ENCODE results near the gene RGP1. TPM values are rescaled to one million over a fixed set of nuclear protein-coding genes. Genes with fewer than 3 reads are reported as not detected.

The RGP1 gene
- total RNA-seq, 1 donor from 2014 or later: 26.5 TPM

DNA sequence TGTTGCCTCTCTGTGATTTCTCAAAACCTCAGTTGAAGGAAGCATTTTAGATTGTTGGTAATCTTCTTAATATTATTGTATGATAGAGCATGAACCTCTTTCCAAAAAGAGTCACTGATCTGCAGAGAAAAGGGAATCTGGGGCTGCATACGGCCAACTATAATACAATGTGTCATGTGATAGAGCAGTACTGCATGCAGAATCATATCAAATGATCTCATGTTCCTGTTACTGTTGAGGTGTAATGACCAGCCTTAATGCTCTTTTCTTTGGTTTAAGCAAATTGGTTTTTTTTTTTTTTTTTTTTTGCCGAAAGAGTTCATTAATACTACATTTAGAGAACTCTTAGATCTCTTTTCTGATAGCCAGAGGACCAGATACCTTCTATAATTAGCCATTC, 17.9 kb downstream of the RGP1 start:
- intact Hi-C loops (cut with micrococcal nuclease): no loop called here

DNA sequence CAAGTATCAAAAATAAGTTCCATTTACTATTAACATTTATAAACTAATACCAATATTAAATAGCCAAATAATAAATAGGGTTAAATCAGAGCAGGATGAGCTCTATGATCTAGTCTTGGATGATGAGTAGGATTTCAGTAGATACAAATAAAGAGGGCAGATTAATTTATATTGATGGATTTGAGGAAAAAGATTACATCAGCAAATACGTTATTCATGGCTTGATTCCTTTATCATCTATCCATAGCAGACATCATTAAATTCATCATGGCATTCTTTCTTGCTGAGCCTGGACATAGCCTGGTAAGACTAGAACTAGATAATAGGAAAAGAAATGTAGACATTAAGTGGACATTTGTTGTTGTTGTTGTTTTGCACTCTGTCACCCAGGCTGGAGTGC, 18.4 kb downstream of the RGP1 start:
- intact Hi-C loops (cut with micrococcal nuclease): no loop called here

DNA sequence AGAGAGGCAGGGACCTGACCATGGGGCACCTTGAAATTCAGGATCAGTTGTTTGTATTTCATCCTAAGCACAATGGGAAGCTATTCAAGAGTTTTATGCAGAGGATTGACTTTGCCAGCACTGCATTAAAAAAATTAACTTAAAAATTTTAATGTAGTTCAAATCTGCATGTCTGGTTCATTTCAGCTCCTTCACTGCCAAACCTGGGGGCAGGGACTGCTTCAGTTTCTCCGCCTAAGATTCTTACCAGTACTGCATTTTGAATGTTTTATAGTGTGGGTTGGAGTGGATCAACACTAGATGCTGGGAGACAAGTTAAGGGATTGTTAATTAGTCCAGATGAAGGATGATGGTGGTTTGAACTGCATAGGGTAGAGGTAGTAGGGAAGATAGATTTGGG, 20.7 kb downstream of the RGP1 start:
- intact Hi-C loops (cut with micrococcal nuclease): no loop called here

DNA sequence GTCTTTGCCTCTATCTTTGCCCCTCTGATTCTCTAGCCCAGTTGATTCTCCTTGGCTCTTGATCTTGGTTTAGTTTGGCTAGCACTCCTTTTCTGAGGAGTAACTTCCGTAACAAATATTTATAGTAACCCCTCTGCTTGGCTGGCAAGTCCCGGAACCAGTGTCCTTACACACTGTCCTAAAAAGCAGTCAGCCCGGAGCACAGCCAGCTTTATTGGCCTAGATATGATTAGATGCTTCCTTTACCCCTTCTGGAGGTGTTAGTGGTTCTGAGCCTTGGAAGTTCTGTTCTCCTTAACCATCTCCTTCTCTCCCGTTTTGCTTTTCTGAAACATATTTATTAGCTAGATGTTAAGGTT, 22.0 kb downstream of the RGP1 start:
- intact Hi-C loops (cut with micrococcal nuclease): no loop called here

DNA sequence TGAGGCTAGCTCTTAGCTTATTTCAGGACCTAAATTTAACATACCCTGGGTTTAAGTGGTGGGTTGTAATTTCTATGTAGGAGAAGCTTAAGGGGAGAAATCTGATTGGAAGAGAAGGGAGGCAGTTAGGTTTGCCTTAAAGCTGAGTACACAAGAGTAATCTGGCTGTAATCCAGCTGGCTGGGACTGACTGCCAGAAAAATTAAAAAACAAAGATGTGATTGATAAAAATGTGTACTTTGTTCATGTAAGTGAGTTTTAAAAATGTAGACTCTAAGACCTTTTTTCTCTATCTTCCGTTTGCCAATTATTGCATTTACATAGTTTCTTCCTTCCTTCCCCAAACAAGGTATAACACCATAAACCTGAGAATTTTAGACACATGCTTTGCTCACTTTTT, 22.4 kb downstream of the RGP1 start:
- intact Hi-C loops (cut with micrococcal nuclease): no loop called here

DNA sequence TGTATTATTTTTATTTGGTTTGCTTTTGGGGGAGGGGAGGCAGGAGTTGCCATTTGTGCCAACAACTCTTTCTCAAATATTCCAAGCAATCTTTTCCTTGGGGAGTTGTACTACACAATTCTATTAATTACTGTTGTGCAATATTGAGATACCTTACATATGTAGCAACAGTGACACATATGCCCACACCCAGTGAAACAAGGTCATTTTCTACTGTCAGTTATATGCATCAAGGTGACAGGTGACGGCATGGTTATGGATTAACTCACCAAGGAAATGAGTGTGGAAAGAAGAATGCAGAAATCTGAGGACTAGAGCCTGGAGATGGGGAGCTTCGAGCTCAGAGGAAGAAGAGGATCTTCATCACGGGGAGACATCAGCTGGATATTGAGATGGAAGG, 22.9 kb downstream of the RGP1 start:
- intact Hi-C loops (cut with micrococcal nuclease): no loop called here

DNA sequence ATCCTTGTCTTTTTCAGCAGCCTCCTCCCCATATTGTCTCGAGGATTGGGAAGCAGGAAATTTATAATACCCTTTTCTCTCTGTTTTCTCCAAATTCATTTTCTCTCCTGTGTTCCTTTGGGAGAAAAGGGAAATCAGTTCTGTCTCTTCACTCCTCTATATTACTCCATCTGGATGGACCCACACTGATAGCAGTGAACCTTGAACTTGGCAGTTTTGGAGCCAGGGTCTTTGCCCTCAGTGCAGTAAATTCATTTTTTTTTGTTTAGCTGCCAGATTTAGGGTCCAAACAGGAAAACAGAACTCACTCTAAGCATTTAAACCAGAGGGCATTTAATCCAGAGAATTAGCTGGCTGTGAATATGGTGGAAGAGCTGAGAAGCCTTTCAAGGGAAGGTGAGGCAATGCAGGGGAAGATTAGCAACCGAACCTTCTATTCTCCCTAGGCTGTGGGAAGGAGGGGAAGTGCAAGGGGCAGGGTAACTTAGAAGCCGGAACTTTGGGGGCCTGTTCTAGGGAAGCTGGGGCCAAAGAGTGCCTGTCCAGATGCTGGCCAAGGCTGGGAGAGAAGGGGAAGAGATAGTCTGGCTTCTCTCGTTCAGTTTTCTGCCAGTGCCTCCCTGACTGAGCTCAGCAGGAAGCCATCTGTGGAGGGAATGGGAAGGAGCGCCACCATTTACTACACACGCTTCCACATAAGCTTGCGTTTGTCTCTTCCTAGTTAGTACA, 26.0 kb downstream of the RGP1 start:
- intact Hi-C loops (cut with micrococcal nuclease): no loop called here

DNA sequence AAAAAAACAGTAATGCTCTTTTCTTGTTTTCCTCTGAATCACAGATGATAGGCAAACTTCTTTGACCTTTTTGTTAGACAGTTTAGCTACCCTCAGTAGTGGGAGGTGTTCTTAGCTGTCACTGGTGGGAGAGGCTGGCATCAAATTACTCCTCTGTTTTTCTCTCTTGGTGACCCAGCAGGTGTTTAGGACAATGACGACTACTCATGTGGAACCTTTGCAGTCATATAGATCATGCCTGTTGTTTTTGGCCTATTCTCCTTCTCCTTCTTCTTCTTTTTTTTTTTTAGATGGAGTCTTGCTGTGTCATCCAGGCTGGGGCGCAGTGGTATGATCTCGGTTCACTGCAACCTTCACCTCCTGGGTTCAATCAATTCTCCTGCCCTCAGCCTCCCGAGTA, 26.9 kb downstream of the RGP1 start:
- intact Hi-C loops (cut with micrococcal nuclease): no loop called here

DNA sequence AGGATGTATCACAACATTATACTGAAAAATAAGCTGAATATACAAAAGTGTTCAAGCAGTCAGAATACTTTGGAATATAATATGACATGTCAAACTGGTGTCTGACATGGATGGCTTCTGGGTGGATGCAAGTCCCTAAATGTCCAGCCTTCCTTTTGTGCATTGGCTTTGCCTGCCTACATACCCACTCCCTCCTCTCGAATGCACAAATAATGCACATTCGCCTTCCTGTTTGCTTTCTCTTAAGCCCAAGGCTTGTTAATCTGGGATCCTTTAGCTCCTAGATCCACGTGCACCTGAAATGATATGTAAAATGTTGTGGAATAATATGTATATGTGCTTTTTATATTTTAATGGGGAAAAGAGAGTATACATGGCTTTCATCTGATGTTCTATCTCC, 29.4 kb downstream of the RGP1 start:
- intact Hi-C loops (cut with micrococcal nuclease): no loop called here

DNA sequence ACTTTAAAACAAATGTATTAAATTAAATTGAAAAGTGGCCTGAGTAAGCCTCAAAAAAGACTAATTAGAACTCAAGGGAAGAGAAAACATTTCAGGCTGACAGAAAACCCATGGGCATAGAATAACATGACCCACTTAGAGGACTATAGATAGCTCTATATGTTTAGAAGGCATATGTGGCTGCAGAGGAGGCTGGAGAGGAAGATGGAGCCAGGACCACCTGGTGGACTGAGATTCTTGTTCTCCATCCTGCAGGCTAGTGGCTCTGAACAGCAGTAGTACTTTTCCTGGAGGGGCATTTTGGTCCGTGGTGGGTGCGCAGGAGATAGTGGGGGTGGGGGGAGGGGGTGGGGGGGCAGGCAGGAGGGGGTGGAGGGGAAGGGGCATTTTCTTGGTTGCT, 32.0 kb downstream of the RGP1 start:
- intact Hi-C loops (cut with micrococcal nuclease): no loop called here

DNA sequence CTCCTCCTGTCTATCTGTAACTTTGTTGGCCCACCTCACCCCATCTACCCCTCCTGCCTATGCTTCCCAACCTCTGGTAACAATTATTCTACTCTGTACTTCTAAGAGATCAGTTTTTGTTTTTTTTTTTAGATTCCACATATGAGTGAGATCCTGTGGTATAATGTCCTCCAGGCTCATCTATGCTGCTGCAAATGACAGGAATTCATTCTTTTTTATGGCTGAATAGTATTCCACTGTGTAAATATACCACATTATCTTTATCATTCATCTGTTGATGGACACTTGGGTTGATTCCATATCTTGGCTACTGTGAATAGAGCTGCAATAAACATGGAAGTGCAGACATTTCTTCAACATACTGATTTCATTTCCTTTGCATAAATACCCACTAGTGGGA, 34.3 kb downstream of the RGP1 start:
- intact Hi-C loops (cut with micrococcal nuclease): no loop called here

DNA sequence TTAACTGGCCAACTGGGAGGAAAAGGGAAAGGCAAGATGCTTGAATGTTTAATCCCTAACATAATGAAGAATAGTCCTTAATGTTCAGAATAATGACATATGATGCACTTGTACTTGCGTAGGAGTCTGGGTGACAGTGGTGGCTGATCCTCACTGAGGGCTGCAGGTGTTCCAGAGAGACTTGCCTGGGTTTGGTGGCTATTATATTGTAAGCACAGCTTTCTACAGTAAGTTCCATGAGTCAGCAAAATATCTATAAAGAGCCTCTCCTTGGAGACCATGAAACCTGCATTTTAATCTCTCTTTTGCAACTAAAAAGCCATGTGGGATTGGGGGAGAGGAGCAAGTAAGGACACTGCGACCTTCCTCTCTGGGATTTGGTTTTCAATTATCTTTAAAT, 40.5 kb downstream of the RGP1 start:
- intact Hi-C loops (cut with micrococcal nuclease): no loop called here

DNA sequence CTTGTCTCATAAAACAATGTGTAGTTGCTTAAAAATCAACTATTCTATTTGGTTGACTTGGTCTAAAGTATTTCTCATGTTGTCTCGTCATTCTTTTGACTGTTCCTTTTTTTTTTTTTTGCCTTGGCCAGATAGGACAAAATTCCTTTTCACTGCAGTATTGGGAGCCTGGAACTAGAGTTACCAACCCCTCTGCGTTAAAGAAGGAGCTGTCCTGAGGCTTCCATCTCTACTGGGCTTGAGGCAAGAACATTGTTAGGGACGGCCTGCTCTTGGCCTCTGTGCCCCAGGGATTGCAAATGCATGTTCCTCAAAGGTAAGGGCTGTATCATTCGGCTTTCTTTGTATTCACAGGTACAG, 40.9 kb downstream of the RGP1 start:
- intact Hi-C loops (cut with micrococcal nuclease): loop anchor here (1.0 to 2.0 kb wide), 5 partner anchors 25 to 92 kb away; partner anchors contain the start of gene HINT2

DNA sequence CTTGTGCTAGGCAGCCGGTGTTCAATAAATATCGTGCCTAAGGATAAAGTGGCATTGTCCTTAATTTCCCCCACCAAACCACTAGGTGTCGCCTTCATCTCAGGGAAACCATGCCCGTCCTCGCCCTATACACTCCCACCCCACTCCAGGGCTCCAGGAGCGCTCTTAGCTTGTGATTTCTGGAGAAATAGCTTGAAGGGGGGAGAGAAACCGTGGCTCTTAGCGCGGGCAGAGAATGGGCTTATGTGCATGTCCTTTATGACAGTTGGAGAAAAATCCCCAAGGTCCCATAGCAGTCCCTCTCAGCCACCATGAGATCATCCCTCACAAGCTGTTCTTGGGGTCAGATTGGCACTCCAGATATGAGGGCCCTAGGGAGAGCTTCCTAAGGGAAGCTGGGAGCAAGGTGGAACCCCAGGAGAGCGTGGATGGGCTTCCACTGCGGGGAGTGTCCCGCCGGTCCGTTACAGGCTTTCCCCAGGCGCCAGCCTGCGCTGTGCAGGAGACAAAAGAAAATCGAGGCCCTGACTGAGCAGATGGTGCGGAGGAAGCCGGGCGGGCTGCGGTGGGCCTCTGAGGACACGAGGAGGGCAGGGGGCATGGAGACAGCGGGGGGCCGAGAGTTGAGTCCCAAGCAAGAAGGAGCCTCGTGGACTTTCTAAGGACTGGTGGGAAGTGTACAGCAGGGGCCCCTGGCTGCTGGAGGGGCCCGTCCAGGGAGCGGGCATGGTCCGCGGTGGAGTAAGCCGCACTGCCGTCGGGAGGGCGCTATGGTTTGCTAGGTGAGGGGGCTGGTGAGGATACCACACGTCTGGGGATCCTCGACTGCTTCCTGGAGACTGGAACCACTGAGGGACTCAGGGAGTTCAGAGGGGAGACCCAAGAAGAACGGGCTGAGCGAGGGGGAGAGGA, 41.6 kb downstream of the RGP1 start:
- intact Hi-C loops (cut with micrococcal nuclease): loop anchor here (1.0 to 2.0 kb wide), 5 partner anchors 25 to 92 kb away; partner anchors contain the start of gene HINT2

DNA sequence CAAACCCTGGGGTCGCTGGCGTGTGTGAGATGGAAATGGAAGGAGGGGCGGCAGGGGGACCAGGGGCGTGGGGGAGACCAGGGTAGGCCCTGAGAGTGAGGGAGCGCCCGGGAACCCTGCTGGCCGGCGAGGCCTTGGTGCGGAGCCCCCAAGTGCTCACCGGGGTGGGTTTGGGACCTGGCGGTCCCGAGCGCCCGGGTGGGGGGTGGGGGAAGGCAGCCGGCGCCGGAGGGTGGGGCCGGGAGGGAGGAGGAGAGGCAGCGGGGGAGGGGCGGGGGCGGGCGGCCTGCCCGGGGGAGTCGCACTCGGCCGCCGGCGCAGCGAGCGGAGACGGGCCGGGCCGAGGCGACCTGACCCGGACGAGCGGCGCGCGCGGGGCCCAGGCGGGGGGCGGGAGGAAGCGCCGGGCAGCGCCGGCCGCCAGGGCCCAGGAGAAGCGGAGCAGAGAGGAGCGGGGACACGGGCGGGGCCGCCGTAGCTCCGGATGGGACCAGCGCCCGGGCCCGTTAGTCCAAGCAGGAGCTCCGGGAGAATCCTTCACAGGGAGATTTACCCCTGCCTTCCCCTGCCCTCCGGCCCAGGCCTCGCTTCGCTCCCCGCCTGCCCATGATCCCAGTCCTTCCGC, 42.3 kb downstream of the RGP1 start, which contains the start of gene NPR2:
Gene NPR2 (plus strand): TSS at position 295 of the 625 bp plus-strand sequence. CDS start 818 bp downstream, outside the sequence.
- intact Hi-C loops (cut with micrococcal nuclease): loop anchor here (2.0 kb wide), 1 partner anchor 35 kb away; no protein-coding TSS in a partner anchor

DNA sequence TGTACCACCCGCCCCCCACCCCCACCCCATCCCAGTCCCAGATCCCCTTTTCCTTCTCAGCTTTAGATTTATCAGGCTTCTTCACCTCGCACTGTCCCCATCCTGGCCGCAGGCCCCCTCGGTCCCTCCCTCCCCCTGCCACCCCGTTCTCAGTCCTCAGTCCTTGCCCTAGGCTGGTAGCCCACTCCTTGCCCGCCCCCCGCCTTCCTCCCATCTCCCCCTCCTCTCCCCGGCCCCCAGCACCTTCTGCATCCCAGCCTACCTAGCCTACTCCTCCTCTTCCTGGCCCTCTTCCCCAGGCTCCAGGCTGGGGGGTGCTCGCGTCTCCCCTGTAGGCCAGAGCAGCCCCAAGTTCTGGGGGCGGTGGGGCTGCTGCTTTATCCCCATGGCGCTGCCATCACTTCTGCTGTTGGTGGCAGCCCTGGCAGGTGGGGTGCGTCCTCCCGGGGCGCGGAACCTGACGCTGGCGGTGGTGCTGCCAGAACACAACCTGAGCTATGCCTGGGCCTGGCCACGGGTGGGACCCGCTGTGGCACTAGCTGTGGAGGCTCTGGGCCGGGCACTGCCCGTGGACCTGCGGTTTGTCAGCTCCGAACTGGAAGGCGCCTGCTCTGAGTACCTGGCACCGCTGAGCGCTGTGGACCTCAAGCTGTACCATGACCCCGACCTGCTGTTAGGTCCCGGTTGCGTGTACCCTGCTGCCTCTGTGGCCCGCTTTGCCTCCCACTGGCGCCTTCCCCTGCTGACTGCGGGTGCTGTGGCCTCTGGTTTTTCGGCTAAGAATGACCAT, 43.1 kb downstream of the RGP1 start:
- intact Hi-C loops (cut with micrococcal nuclease): no loop called here

DNA sequence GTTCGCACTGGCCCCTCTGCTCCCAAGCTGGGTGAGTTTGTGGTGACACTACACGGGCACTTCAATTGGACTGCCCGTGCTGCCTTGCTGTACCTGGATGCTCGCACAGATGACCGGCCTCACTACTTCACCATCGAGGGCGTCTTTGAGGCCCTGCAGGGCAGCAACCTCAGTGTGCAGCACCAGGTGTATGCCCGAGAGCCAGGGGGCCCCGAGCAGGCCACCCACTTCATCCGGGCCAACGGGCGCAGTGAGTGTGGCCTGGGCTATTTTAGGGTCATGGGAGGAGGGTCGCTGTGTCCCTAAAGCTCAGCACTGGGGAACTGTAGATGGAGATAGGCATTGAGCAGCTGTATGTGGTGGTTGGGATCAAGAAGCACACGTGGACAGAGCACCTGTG, 43.7 kb downstream of the RGP1 start:
- intact Hi-C loops (cut with micrococcal nuclease): no loop called here

DNA sequence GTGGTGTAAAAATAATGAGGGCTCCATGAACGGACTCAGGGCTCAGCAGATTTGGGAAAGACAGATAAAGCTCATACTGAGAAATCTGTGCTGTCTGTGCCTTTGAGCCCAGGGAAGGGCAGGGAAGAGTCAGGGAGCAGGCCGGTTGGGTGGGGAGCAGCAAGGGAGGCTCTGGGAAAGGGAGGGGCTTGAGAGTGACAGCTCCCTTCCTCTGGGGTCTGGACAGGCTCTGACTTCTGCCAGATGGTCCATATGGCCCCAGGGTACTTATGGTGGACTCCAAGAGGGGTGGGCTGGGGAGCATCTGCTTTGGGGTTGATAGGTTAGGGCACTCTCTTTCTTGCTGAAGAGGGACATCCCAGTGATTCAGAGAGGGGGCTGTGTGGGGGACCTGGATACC, 44.4 kb downstream of the RGP1 start:
- intact Hi-C loops (cut with micrococcal nuclease): no loop called here

DNA sequence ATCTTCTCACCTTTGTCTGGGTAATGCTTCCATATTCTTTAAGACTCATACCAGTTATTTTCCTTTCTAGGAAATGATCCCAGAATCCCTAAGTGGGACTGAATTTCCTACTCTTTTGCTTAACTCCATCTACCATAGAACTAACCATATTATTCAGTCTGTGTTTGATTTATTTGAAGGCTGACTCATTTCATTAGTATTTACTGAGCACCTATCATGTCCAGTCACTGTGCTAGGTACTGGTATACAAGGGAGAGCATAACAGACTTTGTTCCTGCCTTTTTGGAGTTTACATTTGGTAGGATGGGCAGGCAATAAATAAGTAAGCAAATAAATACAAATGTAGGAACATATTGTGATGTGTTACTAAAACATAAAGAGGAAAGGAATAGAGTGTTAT, 46.6 kb downstream of the RGP1 start:
- intact Hi-C loops (cut with micrococcal nuclease): no loop called here

DNA sequence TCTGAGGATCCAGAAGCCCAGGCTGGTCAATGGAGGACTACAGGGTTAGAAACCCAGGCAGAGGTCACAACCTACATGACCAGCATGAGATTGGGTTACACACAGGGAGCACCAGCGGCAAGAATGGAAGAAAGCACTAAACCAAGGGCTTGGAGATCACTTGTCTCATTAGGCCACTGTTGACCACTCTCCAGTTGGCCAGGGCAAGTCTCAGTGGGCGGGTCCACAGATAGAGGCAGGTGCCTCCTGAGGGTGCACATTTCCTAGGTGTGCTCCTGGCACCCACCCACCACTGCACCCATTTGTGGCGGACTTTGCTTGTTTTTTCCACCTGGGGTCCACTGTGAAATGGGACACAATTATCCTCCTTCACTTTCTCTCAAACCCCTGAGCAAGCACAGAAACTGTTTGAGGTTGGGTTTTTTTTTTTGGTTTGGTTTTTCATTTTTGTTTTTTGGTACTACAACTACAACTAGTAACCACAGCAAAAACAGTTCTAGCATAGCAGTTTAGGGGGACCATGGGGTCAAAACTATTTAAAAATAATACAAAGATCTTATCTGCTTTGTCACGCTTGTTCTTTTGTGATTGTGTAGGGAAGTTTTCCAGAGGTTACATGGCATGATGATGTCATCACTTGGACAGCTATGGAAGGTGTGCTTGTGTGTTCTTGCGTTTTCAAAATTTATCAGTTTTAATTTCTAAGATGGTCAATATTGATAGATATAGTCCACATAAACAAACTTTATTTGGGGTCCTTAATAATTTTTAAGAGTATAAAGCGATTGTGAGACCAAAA, 48.4 kb downstream of the RGP1 start:
- intact Hi-C loops (cut with micrococcal nuclease): no loop called here

Data from T-helper 1 cell treated with Interleukin-12 subunit alpha and Interleukin-12 subunit beta and Interleukin-4 antibody, amounts not matched to agents 30 ng/mL and 1 ng/mL, for 36 hours (primary cell).